ENCODE results near the gene PRSS57. TPM values are rescaled to one million over a fixed set of nuclear protein-coding genes. Genes with fewer than 3 reads are reported as not detected.

Gene PRSS57
- total and polyA plus RNA-seq, 2 donors from 2014 or later: not detected

DNA sequence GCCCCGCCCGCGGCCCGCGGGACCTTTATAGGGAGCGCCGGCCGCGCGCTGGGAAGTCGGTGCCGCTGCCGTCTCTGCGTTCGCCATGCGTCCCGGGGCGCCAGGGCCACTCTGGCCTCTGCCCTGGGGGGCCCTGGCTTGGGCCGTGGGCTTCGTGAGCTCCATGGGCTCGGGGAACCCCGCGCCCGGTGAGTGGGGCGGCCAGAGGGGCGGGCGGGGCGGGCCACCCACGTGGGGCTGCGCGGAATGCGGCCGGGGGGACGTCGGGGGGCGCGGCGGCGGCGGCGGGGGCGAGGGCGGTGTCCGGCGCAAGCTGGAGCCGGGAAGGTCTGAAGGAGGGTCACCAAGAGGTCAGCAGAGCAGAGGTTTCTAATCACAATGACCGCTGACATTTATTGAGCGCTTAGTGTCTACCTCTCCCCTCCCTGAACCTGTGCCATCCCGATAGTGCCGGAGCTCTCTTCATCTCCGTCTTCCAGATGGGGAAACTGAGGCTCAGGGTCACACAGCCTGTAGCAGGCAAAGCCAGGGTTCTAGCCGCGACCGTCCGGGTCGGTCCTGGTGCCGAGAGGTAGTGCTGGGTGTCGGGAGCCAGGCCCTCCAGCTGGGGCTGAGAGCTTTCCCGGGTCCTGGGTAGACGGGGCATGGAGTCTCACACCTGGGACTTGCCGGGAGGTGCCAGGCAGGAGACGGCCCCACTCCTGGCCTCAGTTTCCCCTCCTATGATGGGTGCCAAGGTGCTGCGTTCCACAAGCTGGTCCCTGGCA, 18.7 kb downstream of the PRSS57 start, which contains the start of gene FSTL3:
TSS of gene FSTL3 (plus strand) at position 54 of the 767 bp plus-strand sequence. CDS start at position 86, 32 bp downstream.
- peak within 1 kb of the TSS; percentile 67 to 71 for H3K27ac ChIP-seq (ENCODE audit: low read depth in 2 of 2, low read length in 2 of 2)

DNA sequence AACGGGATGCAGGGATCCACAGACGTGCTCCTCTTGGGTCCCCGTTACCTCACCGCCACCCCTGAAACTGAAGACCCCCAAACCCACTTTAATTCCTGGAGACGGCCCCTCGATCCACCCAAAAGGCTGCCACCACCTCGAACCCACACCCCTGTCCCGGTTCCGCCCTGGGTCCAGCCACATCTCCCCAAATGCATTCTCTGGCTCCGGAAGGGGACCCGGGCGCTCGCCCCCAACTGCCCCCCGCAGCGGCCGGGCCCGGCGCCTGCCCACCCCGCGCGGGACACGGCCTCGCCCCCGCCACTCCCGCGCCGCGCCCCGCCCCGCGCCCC, 19.3 kb downstream of the PRSS57 start:
- intact Hi-C loops (cut with DNase I): no loop called here
- DNase-seq: no peak
- Histone ChIP-seq H3K27me3 (ENCODE audit: control insufficient read depth, insufficient read depth, low read length) (no peaks in the 10 kb centered on the region), H3K36me3 (ENCODE audit: control insufficient read depth in 2 of 3, insufficient read depth in 3 of 3, low read length in 3 of 3) (no peaks in the 10 kb centered on the region), H3K27ac (ENCODE audit: low read depth in 2 of 2, low read length in 2 of 2) (peak overlapping the region in 1 of 2 donors; percentile 23), H3K4me1 (ENCODE audit: control insufficient read depth in 2 of 3, insufficient read depth in 2 of 3, low read depth in 1 of 3, low read length in 3 of 3) (peaks cover 0 to 19% (median 0%) of the 10 kb centered on the region in 3 donors), H3K9me3 (ENCODE audit: control insufficient read depth in 2 of 3, insufficient read depth in 1 of 3, low read length in 3 of 3) (no peaks in the 10 kb centered on the region), H3K9ac (ENCODE audit: low read length in 3 of 3) (no peak overlapping the region), H3K4me3 (ENCODE audit: low read length in 3 of 3) (peak overlapping the region in 1 of 3 donors; percentile 21)
- TF ChIP-seq, protein P1, sequence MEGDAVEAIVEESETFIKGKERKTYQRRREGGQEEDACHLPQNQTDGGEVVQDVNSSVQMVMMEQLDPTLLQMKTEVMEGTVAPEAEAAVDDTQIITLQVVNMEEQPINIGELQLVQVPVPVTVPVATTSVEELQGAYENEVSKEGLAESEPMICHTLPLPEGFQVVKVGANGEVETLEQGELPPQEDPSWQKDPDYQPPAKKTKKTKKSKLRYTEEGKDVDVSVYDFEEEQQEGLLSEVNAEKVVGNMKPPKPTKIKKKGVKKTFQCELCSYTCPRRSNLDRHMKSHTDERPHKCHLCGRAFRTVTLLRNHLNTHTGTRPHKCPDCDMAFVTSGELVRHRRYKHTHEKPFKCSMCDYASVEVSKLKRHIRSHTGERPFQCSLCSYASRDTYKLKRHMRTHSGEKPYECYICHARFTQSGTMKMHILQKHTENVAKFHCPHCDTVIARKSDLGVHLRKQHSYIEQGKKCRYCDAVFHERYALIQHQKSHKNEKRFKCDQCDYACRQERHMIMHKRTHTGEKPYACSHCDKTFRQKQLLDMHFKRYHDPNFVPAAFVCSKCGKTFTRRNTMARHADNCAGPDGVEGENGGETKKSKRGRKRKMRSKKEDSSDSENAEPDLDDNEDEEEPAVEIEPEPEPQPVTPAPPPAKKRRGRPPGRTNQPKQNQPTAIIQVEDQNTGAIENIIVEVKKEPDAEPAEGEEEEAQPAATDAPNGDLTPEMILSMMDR (IDR thresholded peaks at IDR 0.05; ENCODE audit: borderline replicate concordance, extremely low read depth, insufficient read depth): no peak
- no peak for FAIRE-seq

More for the DNA sequence above, 18.7 kb downstream of the PRSS57 start, which contains the start of gene FSTL3:
- TF ChIP-seq, protein P1 (IDR thresholded peaks at IDR 0.05; ENCODE audit: borderline replicate concordance, extremely low read depth, insufficient read depth): no peak
- FAIRE-seq: no peak
- Histone ChIP-seq H3K36me3 (ENCODE audit: control insufficient read depth in 2 of 3, insufficient read depth in 3 of 3, low read length in 3 of 3) (no peaks in the 10 kb centered on the region), H3K27me3 (ENCODE audit: control insufficient read depth, insufficient read depth, low read length) (no peaks in the 10 kb centered on the region), H3K4me1 (ENCODE audit: control insufficient read depth in 2 of 3, insufficient read depth in 2 of 3, low read depth in 1 of 3, low read length in 3 of 3) (peaks cover 0 to 19% (median 0%) of the 10 kb centered on the region in 3 donors), H3K9me3 (ENCODE audit: control insufficient read depth in 2 of 3, insufficient read depth in 1 of 3, low read length in 3 of 3) (no peaks in the 10 kb centered on the region), H3K9ac (ENCODE audit: low read length in 3 of 3) (peak within 1 kb of the TSS in 2 of 3 donors; percentile 48 to 77), H3K4me3 (ENCODE audit: low read length in 3 of 3) (peak within 1 kb of the TSS; percentile 50 to 66 (median 54))
- intact Hi-C loops (cut with DNase I): no loop called here
- peak in 3 of 5 donors; percentile 53 to 78 (median 69) for DNase-seq

DNA sequence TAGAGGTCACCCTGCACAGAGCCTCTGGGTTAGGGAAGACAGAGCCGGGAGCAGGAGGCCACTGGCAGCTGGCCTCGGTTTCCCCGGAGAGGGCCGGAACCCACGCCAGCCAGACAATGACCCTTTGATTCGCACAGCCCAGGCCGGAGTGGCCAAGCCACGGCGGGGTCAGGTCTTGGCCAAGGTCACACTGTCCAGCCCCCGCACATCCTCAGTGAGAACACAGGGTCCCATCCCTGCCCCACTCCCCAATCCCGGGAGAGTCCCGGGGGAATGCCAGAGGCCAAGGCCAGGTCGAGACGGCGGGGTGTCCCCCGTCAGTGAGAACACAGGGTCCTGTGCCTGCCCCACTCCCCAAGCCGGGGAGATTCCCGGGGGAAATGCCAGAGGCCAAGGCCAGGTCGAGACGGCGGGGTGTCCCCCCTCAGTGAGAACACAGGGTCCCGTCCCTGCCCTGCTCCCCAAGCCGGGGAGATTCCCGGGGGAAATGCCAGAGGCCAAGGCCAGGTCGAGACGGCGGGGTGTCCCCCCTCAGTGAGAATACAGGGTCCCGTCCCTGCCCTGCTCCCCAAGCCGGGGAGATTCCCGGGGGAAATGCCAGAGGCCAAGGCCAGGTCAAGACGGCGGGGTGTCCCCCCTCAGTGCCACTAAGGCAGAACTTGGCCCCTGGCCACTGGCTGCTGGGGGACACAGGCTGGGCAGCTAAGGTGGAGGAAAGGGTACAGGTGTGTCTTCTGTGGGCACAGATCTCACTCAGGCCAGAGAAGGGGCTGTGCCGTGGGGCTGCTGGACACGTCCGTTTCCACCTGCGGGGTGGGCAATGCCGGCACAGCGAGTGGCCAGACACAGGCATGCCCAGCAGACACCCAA, 20.7 kb downstream of the PRSS57 start:
- Histone ChIP-seq H3K9me3 (ENCODE audit: control insufficient read depth in 2 of 3, insufficient read depth in 1 of 3, low read length in 3 of 3) (no peaks in the 10 kb centered on the region), H3K27me3 (ENCODE audit: control insufficient read depth, insufficient read depth, low read length) (no peaks in the 10 kb centered on the region), H3K36me3 (ENCODE audit: control insufficient read depth in 2 of 3, insufficient read depth in 3 of 3, low read length in 3 of 3) (no peaks in the 10 kb centered on the region), H3K27ac (ENCODE audit: low read depth in 2 of 2, low read length in 2 of 2) (no peak overlapping the region), H3K4me3 (ENCODE audit: low read length in 3 of 3) (no peak overlapping the region), H3K4me1 (ENCODE audit: control insufficient read depth in 2 of 3, insufficient read depth in 2 of 3, low read depth in 1 of 3, low read length in 3 of 3) (peaks cover 0 to 19% (median 0%) of the 10 kb centered on the region in 3 donors), H3K9ac (ENCODE audit: low read length in 3 of 3) (peak overlapping the region in 1 of 3 donors; percentile 46)
- TF ChIP-seq, protein P1 (IDR thresholded peaks at IDR 0.05; ENCODE audit: borderline replicate concordance, extremely low read depth, insufficient read depth): no peak
- FAIRE-seq (no peak), DNase-seq (no peak)
- intact Hi-C loops (cut with DNase I): no loop called here

All from kidney (tissue), 14 donors.